RPMI7951 (cell line): ENCODE measurements around the gene CDH13. TPM values are rescaled to one million over a fixed set of nuclear protein-coding genes. Genes with fewer than 3 reads are reported as not detected.

ENCODE experiments used
- DNase-seq: peaks from one replicate; pipeline ENCODE4 v3.0.0-alpha.2; 2012; ENCODE audit warnings: low read depth
- total RNA-seq: library from RNA; depleted of rRNA; stranded (reverse); fragments of >200 nt; shearing (Covaris generic); gene quantifications from 2 replicates; pipeline ENCODE4 v1.2.3, GENCODE V29; 2014

Gene CDH13
- total RNA-seq, 1 experiment from 2014 or later, result 65.6 TPM

DNA sequence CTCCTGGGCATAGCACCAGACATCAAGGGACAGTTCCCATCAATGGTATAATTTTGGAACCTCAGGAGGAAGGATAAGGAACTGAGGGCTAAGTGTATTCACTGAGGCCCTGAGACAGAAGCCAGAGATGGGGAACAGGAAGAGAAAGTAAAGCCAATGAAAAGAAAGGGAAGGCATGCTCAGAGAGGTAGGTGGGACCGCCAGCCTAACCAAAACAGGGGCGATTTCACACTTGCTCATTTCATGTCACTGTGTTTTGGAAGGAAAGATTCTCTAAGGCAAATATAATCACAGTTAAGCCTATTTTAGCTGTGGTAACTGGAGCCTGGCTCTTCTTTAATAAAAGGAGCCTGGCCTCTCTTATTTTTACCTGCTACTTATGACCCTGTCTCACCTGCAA is 411.1 kb downstream of the CDH13 start:
- no peak for DNase-seq

DNA sequence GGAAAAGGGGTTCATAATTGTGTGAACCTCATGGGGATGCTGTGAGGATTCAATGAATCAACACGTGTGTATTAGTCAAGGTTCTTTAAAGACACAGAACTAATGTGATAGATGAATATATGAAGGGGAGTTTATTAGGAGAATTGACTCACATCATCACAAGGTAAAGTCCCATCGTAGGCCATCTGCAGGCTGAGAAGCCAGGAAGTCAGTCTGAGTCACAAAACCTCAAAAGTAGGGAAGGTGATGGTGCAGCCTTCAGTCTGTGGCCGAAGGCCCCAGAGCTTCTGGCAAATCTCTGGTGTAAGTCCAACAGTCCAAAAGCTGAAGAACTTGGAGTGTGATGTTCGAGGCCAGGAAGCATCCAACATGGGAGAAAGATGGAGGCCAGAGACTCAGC is 413.4 kb downstream of the CDH13 start:
- peak; percentile 91 for DNase-seq

DNA sequence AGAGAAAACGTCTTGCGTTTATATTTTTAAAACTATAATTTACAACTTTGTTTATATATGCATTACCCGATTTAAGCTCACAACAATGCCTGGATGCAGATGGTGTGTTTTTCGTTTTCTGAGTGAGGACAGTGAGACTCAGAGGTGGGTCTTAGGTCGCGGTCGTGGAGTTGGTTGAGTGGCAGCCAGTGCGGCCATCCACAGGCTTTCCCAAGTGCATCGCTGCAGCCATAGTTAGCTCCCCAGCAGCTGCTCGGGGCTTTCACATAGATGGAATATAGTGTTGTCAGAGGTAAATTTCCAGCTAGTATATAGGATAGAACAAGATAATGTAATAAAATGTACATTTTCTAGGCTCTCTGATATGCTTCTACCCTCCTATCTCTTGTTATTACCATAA is 417.8 kb downstream of the CDH13 start:
- DNase-seq, result no peak

DNA sequence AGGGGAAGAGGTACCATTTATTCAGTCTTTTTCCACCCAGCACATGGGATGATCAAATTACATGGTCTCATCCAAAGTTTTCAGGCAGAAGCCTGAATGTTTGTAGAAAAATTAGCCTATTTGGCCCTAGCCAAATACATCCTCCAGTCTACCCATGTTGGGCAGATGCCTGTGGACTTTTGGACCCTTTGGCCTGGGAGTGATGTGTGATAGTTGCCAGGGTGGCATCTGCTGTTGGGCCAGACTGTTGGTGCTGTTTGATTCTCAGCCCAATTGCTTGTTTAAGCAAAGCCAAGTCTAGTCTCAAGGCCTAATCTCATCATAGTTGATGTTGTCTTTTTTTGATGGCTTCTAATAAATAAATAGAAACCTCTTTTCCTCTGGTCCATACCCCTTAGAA is 419.0 kb downstream of the CDH13 start:
- DNase-seq, result no peak

DNA sequence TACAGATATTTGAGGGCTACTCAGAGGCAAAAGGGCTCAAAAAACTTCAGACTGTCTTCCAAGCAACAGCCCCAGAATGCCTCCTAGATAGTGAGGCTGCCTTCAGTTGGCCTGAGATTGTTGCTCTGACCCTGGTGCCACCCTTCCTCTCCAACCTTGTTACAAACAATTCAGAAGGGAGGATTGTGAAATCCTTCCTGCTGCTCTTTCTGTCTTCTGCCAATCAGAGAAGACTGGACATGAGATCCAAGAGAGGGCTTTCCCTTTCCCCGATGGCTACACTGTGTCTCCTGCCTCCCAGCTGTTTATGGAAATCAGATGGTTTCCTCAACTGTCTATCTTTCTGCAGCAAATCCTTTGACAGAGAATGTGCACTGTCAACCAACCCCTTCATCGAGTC is 419.9 kb downstream of the CDH13 start:
- peak; percentile 45 for DNase-seq

DNA sequence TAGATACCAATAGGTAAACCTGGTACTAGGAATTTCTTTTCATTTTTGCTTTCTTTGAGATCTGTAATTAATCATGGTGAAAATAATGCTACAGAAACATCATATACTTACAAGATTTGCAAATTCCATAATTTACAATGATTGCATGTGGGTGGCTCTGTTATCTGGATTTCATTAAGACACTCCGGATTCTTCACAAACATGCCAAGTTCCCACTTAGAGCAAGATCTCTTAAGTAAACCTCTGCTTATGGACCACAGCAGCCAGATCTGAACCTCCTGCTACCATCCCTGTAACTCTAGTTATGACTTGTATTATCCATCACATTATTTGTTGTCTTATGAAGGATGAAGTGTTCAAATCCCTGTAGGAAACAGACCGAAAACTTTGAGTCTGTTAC is 424.7 kb downstream of the CDH13 start:
- no peak for DNase-seq

DNA sequence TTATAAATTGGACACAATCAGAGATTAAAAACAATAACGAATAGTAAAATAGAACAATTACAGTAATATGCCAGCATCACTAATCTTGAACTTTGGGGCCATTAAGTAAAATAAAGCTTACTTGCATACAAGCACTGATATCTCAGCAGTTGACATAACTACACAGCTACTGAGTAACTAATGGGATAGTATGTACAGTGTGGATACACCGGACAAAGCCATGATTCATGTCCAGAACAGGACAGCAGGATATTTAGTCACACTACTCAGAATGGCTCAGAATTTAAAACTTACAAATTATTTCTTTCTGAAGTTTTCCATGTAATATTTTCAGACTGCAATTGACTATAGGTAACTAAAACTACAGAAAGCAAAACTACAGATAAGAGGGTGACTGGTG is 427.5 kb downstream of the CDH13 start:
- no peak for DNase-seq

DNA sequence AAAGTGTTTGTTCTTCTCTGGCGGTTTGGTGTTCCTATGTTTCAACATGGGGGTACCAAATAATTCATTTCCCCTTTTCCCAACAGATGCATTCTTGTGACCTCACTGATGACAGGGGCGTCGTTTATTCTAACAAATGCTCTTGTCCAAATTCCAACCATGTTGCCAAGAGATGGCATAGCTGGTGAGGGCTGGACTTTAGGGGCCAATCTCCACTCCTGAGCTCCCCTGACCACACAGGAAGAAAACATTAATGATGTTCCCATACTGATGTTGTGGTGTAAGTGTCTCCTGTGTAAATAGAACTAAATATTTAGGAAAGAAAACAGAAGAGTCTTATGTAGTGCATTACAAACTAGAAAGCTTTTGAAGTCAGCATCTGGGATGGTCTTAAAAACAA is 431.6 kb downstream of the CDH13 start:
- peak; percentile 9 for DNase-seq

DNA sequence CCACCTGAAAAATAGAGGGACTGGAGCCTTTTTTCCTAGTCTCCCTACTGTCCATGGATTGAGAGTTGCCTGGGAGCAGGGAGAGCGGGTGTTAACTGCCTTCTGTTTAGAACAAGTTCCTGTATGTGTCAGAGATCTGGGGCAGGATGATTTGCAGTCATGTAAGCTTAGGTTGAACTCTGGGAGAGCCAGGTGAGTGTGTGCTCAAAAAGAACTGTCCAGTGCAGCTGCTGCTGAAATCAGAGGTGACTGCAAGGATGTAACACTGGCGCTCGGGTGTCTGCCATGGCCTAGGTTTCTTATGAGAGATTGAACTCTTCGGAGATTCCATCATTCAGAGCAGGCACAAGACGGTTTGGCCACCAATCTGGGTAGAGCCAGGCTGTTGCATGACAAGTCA is 432.5 kb downstream of the CDH13 start:
- DNase-seq, result peak; percentile 16

DNA sequence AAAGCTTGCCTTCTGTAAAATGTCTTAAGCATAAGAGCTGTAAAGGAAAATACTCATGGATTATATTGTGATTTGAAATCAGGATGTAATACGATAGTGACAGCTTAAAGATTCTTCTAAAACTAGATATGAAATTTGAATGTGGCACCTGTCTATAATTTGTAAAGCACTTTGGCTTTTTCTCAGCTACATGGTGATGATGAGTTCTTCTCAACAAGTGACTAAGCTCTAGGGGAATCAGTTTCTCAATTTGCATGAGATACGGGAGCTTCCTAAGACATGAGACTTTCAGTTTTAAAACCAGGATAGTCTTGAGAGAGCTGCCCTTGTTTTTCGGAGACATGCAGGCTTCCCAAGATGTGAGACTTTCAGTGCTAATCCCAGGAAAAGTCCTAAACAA is 439.2 kb downstream of the CDH13 start:
- DNase-seq, result peak; percentile 34

DNA sequence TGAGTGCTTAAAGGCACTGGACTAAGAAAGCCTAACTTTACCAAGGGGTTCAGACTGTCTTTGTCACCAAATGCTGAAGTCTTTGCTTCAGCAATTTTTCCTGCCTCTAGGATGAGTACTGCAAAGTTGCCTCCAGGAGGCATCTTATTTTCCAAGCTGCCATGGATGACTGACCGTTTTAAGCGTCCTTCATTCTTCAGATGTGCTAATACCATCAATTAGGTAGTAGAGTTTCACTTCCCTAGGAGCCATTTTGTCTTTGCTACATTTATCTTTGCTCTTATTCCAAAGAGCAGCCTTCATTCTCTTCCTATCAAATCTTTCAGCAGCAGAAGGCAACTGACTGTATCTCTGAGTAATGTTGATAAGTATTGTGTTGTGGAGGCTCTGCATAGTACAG is 440.1 kb downstream of the CDH13 start:
- no peak for DNase-seq

DNA sequence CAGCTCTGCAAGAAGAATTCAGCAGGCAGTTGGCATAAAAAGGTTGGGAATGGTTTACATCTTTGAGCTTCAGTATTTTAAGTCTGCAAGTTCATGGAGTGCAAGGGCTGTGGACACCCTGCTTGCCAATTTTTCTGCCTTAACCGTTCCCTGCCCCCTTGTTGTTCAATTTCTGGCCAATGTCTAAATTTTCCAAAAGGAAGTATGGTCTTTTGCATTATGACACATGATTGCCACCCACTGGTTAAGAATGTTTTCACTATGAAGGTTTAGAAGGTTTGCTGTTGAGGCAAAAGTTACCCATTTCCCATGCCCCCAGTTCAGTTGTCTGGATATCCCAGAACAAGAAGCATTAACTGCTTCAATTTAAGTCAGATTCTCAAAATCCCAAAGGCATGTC is 441.9 kb downstream of the CDH13 start:
- peak; percentile 76 for DNase-seq

DNA sequence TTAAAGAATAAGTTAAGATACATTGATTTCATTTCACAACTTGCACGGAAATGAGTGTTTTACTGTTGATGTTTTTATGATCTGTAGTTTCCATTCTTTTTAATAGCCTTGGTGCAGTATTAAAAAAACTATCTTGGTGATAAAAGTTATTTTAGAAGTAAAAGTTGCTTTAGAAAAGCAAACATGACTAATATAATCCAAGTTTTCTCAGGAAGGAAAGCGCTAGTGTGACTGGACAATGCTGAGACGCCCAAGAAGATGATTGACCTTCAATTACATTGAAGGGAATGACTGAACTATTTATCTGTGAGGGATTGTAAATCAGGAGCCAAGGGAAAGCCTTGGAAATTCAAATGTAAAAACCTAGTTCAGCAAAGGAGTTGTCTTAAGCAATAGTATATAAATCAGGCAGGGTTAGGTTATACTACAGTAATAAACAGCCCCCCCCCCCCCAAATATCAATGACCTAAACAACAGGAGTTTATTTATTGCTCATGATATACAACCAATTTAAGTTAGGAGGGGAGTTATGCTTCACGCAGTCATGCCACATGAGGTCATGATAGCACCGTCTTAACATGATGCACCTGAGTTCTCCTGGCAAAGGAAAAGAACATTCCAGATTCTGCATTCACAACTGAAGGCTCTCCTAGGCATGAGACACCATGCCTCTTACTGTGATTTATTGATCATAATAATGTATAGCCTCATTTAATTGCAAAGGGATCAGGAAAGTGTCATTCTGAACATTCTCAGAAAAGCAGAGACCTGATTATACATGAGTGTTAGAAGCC is 443.8 kb downstream of the CDH13 start:
- no peak for DNase-seq

DNA sequence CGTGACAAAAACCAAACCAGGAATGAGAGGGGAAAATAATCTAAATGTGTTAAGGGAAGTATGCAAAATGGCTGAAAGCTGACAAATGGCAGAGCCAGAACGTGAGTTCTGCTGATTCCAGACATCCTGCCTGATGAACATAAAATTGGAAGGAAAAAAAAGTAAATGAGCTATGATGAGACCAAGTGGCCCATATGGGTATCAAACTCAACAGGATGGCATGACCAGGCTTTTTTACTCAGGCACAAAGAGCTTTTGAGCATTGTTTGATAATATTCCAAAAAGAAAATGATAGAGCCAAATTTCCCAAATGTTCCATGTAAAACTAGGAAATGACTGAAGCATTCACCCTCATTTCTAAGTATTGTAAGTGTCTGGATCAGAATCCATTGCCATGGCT is 449.2 kb downstream of the CDH13 start:
- DNase-seq, result no peak

DNA sequence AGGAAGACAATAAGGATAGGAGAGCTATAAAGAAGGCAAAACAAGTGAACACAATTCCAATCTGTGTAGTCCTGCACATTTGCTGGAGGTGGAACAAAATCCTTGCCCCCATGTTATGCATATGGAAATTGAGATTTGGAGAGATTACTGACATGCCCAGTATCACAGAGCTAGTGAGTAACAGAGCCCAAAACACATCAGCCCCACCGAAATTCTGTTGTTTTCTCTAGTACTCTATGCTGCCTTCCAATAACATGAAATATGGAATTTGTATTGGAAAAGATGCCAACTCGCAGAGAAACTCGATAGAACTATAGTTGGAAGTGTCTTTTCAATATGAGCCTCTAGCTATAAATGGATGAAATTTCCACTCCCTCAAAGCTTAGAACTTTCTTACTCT is 456.6 kb downstream of the CDH13 start:
- DNase-seq, result no peak

DNA sequence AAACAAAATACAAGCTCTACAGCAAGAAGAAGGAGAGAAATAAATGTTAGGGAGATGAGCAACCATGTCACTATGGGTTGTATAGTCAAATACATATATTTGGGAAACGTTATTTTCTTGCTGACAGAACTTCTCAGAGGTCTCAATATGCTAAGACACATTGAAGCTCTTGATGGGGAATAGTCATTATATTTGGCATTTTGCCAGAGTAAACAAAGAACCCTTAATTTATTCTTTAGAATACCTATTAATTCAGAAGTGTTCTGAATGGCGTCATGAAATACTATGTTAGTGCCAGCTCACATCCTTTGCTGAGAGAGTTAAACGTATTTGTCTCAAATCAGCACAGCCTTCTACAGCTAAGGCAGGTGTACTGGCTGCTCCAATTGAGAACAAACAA is 458.9 kb downstream of the CDH13 start:
- DNase-seq, result no peak

DNA sequence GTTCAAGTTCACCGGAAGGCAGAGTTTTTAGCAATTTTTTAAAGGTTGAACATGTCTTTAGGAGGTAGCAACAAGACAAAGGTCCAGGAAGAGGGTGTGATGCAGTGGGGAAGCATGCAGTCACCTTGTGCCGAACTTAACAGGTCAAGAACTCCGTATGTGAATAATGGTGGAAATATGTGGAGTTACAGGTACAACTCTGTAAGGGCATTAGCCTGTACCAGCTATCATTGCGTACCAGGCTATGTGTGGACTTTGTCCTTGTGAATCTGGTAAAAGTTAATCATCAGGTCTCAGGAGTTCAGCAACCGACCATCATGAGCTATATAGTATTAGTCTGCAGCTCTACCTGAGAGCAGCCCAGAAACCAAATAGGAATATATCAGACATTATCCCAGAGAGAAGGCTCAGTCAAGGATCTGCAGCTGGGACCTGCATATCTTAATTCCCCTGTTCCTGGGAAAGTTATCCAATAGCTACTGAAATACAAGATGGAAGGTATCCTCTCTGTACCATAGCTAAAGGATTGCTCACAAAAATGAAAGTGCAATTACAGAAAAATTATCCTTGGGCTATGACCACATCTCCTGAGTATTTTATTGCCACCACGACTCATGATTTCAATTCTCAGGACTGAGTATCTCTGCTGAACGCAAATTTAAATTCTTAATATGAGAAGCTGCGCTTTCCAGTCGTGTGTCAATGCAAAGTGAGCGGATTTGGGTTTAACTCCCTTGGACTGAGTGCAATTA is 469.3 kb downstream of the CDH13 start:
- DNase-seq, result peak; percentile 67

DNA sequence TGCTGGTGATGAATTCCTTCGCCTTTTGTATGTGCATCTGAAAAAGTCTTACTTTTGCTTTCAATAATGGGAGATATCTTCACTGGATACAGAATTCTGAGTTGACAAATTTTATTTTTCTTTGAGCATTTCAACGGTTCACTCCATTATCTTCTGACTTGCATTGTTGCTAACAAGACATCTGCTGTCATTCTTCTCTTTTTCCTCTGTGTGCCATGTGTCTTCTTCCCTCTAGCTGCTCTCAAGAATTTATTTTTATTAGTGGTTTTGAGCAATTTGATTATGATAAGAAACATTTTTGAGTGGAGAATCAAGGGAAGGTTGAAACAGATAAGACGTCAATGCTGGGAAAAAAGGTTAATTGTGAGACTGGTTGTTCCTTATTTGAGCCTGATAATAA is 471.8 kb downstream of the CDH13 start:
- DNase-seq, result no peak

DNA sequence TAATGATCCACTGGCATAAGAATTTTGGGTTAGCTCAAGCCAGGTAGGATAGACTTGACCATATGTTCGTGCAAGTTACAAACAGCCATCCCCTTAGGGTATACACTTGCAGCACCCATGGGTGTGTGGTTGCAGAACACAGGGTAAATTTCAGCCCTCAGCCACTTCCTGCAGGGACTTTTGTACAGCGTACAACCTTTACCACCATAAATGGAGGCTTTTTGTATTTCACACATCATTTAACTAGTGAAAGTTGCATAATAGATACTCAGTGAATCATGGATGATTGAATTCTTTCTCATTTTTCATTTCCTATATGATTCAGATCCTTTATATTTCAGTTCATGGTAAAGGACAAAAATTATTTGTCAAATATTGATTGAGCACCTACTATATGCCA is 473.9 kb downstream of the CDH13 start:
- DNase-seq, result peak; percentile 61

DNA sequence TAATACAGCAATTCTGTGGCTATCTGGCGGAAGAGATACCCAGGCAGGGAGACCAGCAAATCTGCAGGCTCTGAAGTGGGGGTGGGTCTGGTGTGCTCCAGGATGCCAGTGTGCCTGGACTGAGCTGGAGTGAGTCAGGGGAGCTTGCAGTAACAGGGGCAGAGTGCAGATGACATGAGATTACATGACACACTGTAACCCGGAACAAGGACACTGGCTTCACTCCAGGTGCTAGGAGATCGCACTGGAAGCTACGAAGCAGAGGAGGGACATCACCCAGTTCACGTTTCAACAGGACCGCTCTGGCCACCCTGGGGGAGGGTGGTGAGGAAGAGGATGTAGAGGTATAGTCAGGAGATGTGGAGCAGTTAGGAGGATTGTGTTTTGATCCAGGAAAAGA is 475.6 kb downstream of the CDH13 start:
- no peak for DNase-seq

DNA sequence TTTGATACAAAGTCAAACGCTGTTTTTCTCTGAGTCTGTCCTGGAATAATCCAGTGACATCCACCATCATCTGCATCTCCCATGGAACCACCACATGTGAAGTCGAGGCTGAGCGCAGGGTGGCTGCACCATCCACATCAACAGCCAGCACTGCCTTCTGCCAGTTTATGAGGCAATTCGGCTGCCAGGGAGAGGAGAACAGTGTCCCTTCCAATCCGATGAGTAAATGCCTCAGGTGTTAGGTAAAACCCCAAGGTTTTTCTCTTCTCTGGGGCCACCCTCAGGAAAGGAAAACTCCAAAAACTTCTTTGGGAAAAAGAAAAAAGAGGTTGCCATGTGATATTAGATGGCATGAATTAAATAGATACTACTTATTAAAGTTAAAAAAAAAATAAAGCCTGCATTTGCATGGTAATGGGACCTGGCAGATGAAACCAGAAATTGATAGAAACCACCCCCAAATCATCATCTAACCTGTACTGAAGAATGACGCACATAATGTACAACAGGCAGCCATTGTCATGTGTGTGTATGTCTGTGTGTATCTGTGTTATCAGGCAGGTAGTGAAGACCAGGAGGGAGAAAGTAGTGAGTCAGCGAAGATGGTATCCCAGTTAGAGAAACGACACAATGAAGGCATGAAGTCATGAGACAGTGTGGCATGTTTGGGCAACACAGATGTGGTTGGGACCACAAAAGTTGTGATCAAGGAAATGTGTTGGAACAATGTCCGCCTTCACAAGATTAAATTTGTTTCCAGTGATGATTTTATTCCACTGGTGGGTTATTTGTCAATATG is 478.7 kb downstream of the CDH13 start:
- no peak for DNase-seq

DNA sequence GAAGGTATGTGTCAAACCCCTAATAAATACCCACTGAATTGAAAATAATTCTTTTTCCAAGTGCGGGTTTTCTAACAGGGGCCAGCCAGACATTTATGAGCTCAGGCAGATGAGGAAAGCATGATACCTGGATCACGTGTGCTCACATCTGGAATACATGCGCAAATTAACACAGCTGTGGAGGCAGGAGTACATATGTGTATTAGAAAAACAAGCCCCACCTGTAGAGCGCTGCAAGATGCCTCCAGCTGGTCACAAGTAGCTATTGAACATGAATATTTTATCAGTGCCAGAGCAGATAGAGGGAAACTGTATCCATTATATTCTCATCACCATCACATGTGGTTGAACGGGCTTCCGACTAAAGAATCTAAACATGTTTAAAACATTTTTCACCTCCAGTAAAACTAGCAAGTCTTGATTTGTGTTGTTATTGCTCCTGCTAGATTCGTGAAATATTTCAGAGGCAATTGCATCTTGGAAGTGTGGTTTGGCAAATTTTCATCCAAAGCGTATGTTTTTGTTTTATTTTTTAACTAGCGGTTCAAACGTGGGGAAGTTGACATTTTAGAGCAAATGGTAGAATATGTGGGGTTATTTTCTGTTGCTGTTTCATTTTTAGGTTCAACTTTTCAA is 482.8 kb downstream of the CDH13 start:
- DNase-seq, result peak; percentile 16
